AG04449 (cell line): ENCODE data around the gene FIBCD1.

Experiments
- CTCF ChIA-PET: fragments of 350-600 bp; formaldehyde crosslinking; extraction: SDS; loops from one replicate; lab custom pipeline; 2021; ENCODE audit warnings: antibody characterized with exemption; lab: Yijun Ruan, JAX
- POLR2A ChIA-PET: fragments of 400-600, 350-600 bp; formaldehyde crosslinking; extraction: SDS; loops from one replicate; lab custom pipeline; 2020; ENCODE audit warnings: antibody characterized with exemption, inconsistent platforms; lab: Yijun Ruan, JAX
- DNase-seq: peaks from one replicate; pipeline ENCODE4 v3.0.0-alpha.2; 2010; ENCODE audit warnings: low read depth, low spot score
- H3K4me3 ChIP-seq: 2 replicates; pipeline ENCODE4 v1.5.1; 2011; ENCODE audit warnings: low read depth, mild to moderate bottlenecking, control low read depth, low read length
- TF ChIP-seq, protein P1 (sequence below): IDR thresholded peaks from one replicate; pipeline ENCODE4 v1.5.1; 2011; ENCODE audit warnings: mild to moderate bottlenecking, moderate library complexity, low read length, control low read depth, inconsistent platforms; ENCODE audit not compliant: insufficient read depth; ENCODE audit errors: missing control alignments

Gene FIBCD1

GRCh38 chr9:130887494-130888144 lies 51.4 kb downstream of the FIBCD1 start:
- ChIA-PET CTCF (interaction anchor here (1.0 to 13.6 kb wide), 4 partner anchors 20 to 159 kb away, joined by 4 to 164 read pairs (median 7); no protein-coding TSS in a partner anchor), POLR2A (no interaction called here)
- TF ChIP-seq, protein P1, sequence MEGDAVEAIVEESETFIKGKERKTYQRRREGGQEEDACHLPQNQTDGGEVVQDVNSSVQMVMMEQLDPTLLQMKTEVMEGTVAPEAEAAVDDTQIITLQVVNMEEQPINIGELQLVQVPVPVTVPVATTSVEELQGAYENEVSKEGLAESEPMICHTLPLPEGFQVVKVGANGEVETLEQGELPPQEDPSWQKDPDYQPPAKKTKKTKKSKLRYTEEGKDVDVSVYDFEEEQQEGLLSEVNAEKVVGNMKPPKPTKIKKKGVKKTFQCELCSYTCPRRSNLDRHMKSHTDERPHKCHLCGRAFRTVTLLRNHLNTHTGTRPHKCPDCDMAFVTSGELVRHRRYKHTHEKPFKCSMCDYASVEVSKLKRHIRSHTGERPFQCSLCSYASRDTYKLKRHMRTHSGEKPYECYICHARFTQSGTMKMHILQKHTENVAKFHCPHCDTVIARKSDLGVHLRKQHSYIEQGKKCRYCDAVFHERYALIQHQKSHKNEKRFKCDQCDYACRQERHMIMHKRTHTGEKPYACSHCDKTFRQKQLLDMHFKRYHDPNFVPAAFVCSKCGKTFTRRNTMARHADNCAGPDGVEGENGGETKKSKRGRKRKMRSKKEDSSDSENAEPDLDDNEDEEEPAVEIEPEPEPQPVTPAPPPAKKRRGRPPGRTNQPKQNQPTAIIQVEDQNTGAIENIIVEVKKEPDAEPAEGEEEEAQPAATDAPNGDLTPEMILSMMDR = no peak
- H3K4me3 ChIP-seq = no peak overlapping the region
- DNase-seq = no peak

GRCh38 chr9:130886981-130887380 lies 52.1 kb downstream of the FIBCD1 start:
- ChIA-PET POLR2A (no interaction called here), CTCF (interaction anchor here (1.0 to 13.6 kb wide), 2 partner anchors 19 to 112 kb away, joined by 3 to 164 read pairs; no protein-coding TSS in a partner anchor)
- TF ChIP-seq, protein P1 = no peak
- no peak for DNase-seq
- no peak overlapping the region for H3K4me3 ChIP-seq

DNA sequence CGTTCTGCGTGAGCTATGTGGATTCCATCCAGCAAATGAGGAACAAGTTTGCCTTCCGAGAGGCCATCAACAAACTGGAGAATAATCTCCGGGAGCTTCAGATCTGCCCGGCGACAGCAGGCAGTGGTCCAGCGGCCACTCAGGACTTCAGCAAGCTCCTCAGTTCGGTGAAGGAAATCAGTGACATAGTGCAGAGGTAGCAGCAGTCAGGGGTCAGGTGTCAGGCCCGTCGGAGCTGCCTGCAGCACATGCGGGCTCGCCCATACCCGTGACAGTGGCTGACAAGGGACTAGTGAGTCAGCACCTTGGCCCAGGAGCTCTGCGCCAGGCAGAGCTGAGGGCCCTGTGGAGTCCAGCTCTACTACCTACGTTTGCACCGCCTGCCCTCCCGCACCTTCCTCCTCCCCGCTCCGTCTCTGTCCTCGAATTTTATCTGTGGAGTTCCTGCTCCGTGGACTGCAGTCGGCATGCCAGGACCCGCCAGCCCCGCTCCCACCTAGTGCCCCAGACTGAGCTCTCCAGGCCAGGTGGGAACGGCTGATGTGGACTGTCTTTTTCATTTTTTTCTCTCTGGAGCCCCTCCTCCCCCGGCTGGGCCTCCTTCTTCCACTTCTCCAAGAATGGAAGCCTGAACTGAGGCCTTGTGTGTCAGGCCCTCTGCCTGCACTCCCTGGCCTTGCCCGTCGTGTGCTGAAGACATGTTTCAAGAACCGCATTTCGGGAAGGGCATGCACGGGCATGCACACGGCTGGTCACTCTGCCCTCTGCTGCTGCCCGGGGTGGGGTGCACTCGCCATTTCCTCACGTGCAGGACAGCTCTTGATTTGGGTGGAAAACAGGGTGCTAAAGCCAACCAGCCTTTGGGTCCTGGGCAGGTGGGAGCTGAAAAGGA lies 53.3 kb downstream of the FIBCD1 start:
- ChIA-PET CTCF (interaction anchor here (0.7 to 13.6 kb wide), 9 partner anchors 8 to 185 kb away, joined by 3 to 164 read pairs (median 4); no protein-coding TSS in a partner anchor), POLR2A (no interaction called here)
- no peak for DNase-seq
- TF ChIP-seq, protein P1 = no peak
- H3K4me3 ChIP-seq = no peak overlapping the region

- no peak overlapping the region for H3K4me3 ChIP-seq
- POLR2A ChIA-PET = no interaction called here
- CTCF ChIA-PET = interaction anchor here (0.7 to 13.6 kb wide), 10 partner anchors 7 to 184 kb away, joined by 3 to 164 read pairs (median 5); no protein-coding TSS in a partner anchor
- no peak for DNase-seq
- TF ChIP-seq, protein P1 = no peak
Observed at GRCh38 chr9:130884542-130885483, 54.2 kb downstream of the FIBCD1 start.

GRCh38 chr9:130884111-130884531 lies 54.9 kb downstream of the FIBCD1 start:
- TF ChIP-seq, protein P1 = no peak
- CTCF ChIA-PET = interaction anchor here (0.8 to 13.6 kb wide), 5 partner anchors 16 to 177 kb away, joined by 3 to 164 read pairs (median 7); no protein-coding TSS in a partner anchor
- no peak for DNase-seq
- POLR2A ChIA-PET = no interaction called here
- no peak overlapping the region for H3K4me3 ChIP-seq
